SU-DHL-6 (cell line): ENCODE results near the gene TMEM191B.
"Not testable (repeated sequence)": the region's sequence is repeated elsewhere in the genome, so short reads cannot be mapped to it uniquely, and the experiment has no call there.

Source experiments
- H2AFZ ChIP-seq: fragments of 200-600 bp; sonication (generic); 2 replicates; pipeline ENCODE4 v1.6.1; 2014; ENCODE audit warnings: low read depth, mild to moderate bottlenecking, moderate library complexity, mixed read lengths, antibody characterized with exemption, low read length; ENCODE audit not compliant: severe bottlenecking
- H3F3A ChIP-seq: fragments of 200-600 bp; shearing (Covaris generic); 2 replicates; pipeline ENCODE4 v1.6.0; 2016; ENCODE audit warnings: antibody characterized with exemption, mild to moderate bottlenecking; ENCODE audit not compliant: insufficient read depth
- H3K27ac ChIP-seq: fragments of 200-600 bp; sonication (generic); 2 replicates; pipeline ENCODE4 v1.5.1; 2016; ENCODE audit warnings: low read depth, mild to moderate bottlenecking, low read length, moderate library complexity, mixed read lengths
- H3K27me3 ChIP-seq: fragments of 200-600 bp; sonication (generic), shearing (Covaris generic); 2 replicates; pipeline ENCODE4 v1.6.0; 2014; ENCODE audit warnings: mild to moderate bottlenecking, low read length
- H3K36me3 ChIP-seq: fragments of 200-600 bp; sonication (generic); 2 replicates; pipeline ENCODE4 v1.6.1; 2014; ENCODE audit warnings: mild to moderate bottlenecking, low read length, mixed read lengths
- H3K4me2 ChIP-seq: fragments of 300-600, 200-600 bp; shearing (Covaris generic), sonication (generic); 2 replicates; pipeline ENCODE4 v1.6.0; 2014; ENCODE audit warnings: low read length, low read depth, mild to moderate bottlenecking; ENCODE audit not compliant: poor library complexity, severe bottlenecking
- H3K4me3 ChIP-seq: fragments of 200-600 bp; sonication (generic); 2 replicates; pipeline ENCODE4 v1.5.1; 2014; ENCODE audit warnings: antibody characterized with exemption, low read length, mild to moderate bottlenecking, mixed read lengths; ENCODE audit not compliant: insufficient read depth, poor library complexity, severe bottlenecking
- H3K79me2 ChIP-seq: fragments of 200-600 bp; sonication (generic); 2 replicates; pipeline ENCODE4 v1.6.1; 2014; ENCODE audit warnings: mild to moderate bottlenecking, low read length, moderate library complexity; ENCODE audit not compliant: insufficient read depth
- H3K9ac ChIP-seq: fragments of 200-600 bp; sonication (generic); 2 replicates; pipeline ENCODE4 v1.7.0; 2014; ENCODE audit warnings: mild to moderate bottlenecking, low read length
- H3K9me2 ChIP-seq: fragments of 200-600 bp; sonication (generic); replicated peaks from 2 replicates; pipeline ENCODE4 v1.6.1; 2014; ENCODE audit warnings: low read length; ENCODE audit not compliant: insufficient read depth
- H3K9me3 ChIP-seq: fragments of 200-600 bp; sonication (generic); 2 replicates; pipeline ENCODE4 v1.6.1; 2014; ENCODE audit warnings: low read length, mixed read lengths; ENCODE audit not compliant: insufficient read depth
- H4K20me1 ChIP-seq: fragments of 200-600 bp; sonication (generic); 2 replicates; pipeline ENCODE4 v1.6.1; 2014; ENCODE audit warnings: low read depth, mild to moderate bottlenecking, antibody characterized with exemption, low read length, moderate library complexity, mixed read lengths

The TMEM191B gene

DNA sequence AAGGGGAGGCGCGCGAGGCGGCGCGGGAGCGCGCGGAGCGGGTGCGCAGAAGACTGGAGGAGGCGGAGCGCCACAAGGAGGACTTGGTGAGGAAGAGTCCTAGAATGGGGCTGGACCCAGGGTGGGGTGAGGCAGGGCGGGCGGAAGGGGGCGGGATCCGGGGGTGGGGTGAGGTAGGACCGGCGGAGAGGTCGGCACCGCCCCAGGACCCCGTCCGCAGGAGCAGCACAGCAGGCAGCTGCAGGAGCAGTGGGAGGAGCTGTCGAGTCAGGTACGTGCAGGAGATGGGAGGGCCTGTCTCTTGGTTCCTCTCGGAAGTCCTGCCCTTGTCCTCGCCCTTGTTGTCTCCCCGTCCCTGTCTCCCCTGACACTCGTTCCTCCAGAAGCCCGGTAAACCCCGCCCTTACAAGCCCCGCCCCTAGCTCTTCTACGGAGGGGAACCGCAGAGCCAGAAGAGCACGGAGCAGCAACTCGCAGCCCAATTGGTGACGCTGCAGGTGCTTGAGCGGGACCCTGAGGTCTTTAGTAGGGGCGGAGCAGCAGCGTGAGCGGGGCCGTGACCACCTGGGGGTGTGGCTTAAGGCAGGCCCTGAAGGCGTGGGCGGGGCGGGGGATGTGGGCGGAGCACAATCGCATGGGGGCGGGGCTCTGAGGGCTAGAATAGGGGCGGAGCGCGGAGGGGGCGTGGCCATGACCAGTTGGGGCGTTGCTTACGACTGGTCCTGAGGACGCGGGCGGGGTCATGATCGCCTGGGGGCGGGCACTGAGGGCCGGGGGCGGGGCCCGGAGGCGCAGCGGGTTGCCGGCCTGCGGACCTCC lies 1.2 kb downstream of the TMEM191B start:
- not testable (repeated sequence) for H3K79me2 ChIP-seq, H3K4me3 ChIP-seq, H3K9ac ChIP-seq, H3K36me3 ChIP-seq, H3K4me2 ChIP-seq, H3K9me3 ChIP-seq, H3K27ac ChIP-seq, H3K9me2 ChIP-seq, H4K20me1 ChIP-seq, H3F3A ChIP-seq, H3K27me3 ChIP-seq, H2AFZ ChIP-seq

DNA sequence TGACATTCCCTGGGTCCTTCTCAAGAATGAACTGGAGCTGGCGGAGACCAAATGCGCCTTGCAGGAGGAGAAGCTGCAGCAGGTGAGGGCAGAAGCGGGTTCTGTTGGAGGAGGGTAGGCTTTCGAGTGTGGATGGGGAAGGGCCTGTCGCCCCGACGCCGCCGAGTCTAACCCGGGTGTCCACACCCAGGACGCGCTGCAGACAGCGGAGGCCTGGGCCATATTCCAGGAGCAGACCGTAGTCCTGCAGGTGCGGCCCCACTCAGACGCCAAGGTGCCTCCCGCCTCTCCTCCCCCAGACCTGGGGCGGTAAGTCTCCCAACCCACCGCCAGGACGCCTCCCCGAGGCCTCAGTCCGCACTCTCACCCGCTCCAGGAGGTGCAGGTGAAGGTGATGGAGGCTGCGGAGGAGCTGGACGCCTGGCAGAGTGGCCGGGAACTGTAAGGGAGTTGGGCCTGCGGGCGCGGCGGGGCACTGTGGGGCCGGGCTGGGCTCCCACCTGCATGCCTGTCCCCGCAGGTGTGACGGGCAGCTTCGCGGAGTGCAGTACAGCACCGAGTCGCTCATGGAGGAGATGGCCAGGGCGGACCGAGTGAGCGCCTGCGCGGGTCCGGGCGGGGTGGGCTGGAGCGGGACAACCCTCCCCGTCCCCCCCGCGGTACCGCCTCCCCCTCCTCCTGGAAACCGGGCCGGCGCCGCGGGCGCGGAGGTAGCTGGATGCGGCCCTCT lies 2.0 kb downstream of the TMEM191B start:
- not testable (repeated sequence) for H3K79me2 ChIP-seq, H3K9ac ChIP-seq, H3F3A ChIP-seq, H4K20me1 ChIP-seq, H3K9me2 ChIP-seq, H3K4me3 ChIP-seq, H3K27ac ChIP-seq, H3K27me3 ChIP-seq, H3K36me3 ChIP-seq, H2AFZ ChIP-seq, H3K9me3 ChIP-seq, H3K4me2 ChIP-seq

- H3K27me3 ChIP-seq, H3K4me2 ChIP-seq, H2AFZ ChIP-seq, H3K4me3 ChIP-seq, H3K79me2 ChIP-seq, H3K9me3 ChIP-seq, H4K20me1 ChIP-seq, H3K9ac ChIP-seq, H3K9me2 ChIP-seq, H3K36me3 ChIP-seq, H3F3A ChIP-seq, H3K27ac ChIP-seq: not testable (repeated sequence)
These were observed 6.0 kb downstream of the TMEM191B start for GRCh38 chr22:18533633-18534032.

DNA sequence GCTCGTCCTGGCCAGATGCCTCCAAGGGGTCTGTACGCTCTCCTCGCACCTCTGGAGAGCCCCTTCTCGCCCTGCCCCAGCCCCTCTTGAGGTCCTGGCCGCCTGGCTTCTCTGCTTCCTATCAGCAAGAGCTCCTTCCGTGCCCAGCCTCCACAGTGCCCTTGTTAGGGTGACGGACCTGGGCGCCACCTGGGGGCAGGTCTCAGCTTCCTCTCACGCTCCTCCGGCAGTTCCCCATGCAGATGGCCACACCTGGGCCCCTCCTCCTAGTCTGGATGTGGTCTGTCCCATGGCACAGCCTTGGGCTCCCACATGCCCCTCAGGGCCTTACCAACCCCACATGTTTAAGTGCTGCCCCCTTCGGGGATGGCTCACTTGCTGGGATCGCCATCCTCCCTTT lies 6.7 kb downstream of the TMEM191B start:
- H3K4me3 ChIP-seq, H3K9ac ChIP-seq, H3F3A ChIP-seq, H3K27me3 ChIP-seq, H3K27ac ChIP-seq, H2AFZ ChIP-seq, H3K9me3 ChIP-seq, H4K20me1 ChIP-seq, H3K79me2 ChIP-seq, H3K36me3 ChIP-seq, H3K4me2 ChIP-seq, H3K9me2 ChIP-seq: not testable (repeated sequence)

- H3K4me2 ChIP-seq, H3K9me2 ChIP-seq, H3K4me3 ChIP-seq, H3K9ac ChIP-seq, H3K79me2 ChIP-seq, H2AFZ ChIP-seq, H3K9me3 ChIP-seq, H3K36me3 ChIP-seq, H4K20me1 ChIP-seq, H3K27me3 ChIP-seq, H3K27ac ChIP-seq, H3F3A ChIP-seq: not testable (repeated sequence)
These were observed 12.4 kb downstream of the TMEM191B start for GRCh38 chr22:18539994-18540393.

DNA sequence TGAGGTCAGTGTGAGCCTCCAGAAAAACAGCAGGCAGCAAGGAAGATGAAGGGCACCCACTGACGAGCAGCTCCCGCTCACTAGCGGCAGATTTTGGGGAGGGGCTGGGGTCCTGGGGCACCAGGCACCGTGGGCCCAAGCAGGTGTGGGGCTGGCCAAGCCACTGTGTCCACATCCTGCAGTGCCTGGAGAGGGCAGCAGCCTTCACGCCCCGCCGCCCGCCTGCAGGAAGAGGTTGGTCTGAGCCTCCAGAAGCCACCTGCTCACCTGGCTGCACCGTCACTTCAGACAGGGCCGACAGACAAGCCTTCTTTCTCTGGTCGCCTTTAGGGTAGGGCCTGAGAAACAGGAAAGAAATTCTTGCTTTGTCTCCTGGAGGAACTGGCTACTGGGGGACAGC lies 15.8 kb downstream of the TMEM191B start:
- H2AFZ ChIP-seq, H3K4me2 ChIP-seq, H3F3A ChIP-seq, H3K27ac ChIP-seq, H3K9me2 ChIP-seq, H3K79me2 ChIP-seq, H3K36me3 ChIP-seq, H3K4me3 ChIP-seq, H3K27me3 ChIP-seq, H4K20me1 ChIP-seq, H3K9me3 ChIP-seq, H3K9ac ChIP-seq: not testable (repeated sequence)

- not testable (repeated sequence) for H3K27me3 ChIP-seq, H3K36me3 ChIP-seq, H3K4me3 ChIP-seq
These were observed 17.0 kb downstream of the TMEM191B start for GRCh38 chr22:18544615-18545014.

GRCh38 chr22:18549458-18550179 lies 22.0 kb downstream of the TMEM191B start:
- not testable (repeated sequence) for H3K4me3 ChIP-seq, H3K36me3 ChIP-seq, H4K20me1 ChIP-seq, H3F3A ChIP-seq, H3K9me2 ChIP-seq, H3K9me3 ChIP-seq, H3K27me3 ChIP-seq, H3K9ac ChIP-seq, H3K4me2 ChIP-seq, H2AFZ ChIP-seq, H3K27ac ChIP-seq, H3K79me2 ChIP-seq

More at GRCh38 chr22:18544615-18545014, 17.0 kb downstream of the TMEM191B start:
- not testable (repeated sequence) for H3F3A ChIP-seq, H4K20me1 ChIP-seq, H3K79me2 ChIP-seq, H3K4me2 ChIP-seq, H3K9me2 ChIP-seq, H2AFZ ChIP-seq, H3K9me3 ChIP-seq, H3K9ac ChIP-seq, H3K27ac ChIP-seq
